ENCODE results near the gene HHAT. TPM values are rescaled to one million over a fixed set of nuclear protein-coding genes. Genes with fewer than 3 reads are reported as not detected.

HHAT gene
- total and polyA plus RNA-seq, 9 of the 15 experiments (the other 6 are each of a cell fraction or from before 2014, with no cell fraction given), result 0.07 to 0.16 (median 0.13) TPM; not detected in 1

DNA sequence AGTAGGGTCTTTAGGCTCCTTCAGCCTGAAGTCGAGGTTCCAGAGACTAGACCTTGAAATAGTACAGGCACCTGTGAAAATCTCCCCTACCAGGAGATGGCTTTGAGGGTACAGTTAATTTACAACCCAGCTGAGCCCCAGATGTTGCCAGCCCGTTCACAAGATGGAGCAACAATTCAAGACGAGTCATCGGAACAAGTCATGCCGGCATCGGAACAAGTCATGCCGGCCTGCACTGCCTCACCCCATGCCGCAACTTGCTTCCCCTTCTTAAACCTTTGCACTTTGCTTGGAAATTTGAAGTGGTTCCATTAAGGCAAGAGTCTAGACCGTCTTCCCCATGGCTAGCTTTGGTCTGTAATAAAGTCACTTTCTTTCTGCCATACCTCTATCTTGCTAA, 16.0 kb downstream of the HHAT start (continued):
- TF ChIP-seq, protein P1, sequence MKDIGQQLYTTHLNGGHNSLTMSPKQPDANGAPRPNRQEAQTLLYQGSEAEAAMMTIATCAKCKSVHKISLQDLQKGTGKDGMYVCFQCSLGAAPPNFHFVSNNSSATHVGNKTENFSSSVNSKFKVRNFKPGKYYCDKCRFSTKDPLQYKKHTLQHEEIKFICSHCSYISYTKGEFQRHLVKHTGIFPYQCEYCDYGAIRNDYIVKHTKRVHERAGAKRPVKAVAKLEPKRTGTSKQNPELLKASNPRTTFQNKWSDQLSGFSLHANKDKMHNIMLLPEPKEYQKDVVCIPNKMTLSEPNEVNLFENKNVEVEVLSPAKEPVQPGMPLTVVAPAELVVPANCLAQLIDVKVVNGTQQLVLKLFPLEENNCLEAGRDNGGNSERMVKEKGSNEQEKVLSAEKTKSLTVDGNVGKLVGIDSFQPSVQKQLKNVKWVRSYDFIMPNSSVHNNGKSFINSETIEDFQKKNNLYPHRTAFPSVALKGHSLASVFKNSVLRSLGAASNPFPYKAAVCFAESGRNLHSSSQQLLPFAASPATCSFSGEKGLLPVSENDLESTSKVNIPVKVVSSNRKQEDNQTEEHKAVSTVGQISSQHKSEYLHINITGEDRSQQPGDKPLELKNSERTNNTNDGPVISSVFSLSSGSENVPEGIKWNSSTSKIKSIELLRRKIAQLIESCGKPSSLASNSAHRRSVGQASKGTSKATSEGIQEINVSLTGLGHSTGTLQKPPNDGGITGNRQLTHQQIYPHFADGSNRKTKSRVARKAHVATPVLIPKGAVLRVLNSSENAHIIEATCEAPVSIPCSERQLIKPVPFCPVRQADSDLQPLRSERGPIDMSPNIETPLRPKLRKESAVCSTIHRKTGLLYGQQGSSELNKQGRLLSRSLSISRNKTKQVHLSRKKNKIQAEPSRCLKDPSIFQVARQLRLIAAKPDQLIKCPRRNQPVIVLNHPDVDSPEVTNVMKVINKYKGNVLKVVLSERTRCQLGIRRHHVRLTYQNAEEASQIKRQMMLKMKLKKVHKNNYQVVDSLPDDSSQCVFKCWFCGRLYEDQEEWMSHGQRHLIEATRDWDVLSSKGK (CRISPR knock-in tag; IDR thresholded peaks at IDR 0.05), result no peak

DNA sequence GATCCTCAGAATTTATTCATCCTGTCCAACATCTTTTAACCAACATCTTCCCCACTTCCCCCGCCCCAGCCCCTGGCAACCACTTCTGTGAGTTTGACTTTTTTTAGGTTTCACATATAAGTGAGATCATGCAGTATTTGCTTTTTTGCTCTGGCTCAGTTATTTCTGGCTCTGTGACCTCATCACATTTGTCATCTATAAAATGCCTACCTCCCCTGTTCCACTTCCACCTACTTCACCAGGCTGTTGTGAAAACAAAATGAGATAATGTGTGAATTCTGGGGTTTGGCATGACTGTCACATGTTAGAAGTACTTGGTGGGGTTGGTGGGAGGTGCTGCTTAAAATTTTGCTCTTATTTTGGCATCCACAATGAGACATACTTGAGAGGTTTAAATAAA, 18.4 kb downstream of the HHAT start:
- ATAC-seq, result no peak
- Histone ChIP-seq H3K4me2 (ENCODE audit: insufficient read depth, low read length) (no peak overlapping the region), H3K79me2 (ENCODE audit: control insufficient read depth, insufficient read depth, low read length) (no peaks in the 10 kb centered on the region), H3K36me3 (ENCODE audit: control insufficient read depth, insufficient read depth, low read length) (no peaks in the 10 kb centered on the region), H3K9me1 (ENCODE audit: control insufficient read depth, insufficient read depth, low read length) (no peaks in the 10 kb centered on the region), H3K4me3 (no peak overlapping the region), H3K4me1 (replicated peaks in 1 of 2; ENCODE audit: control insufficient read depth in 2 of 2, insufficient read depth in 2 of 2, low read length in 2 of 2) (no peaks in the 10 kb centered on the region), H3K27me3 (ENCODE audit: control insufficient read depth in 2 of 2, insufficient read depth in 2 of 2, low read length in 2 of 2) (peaks cover 0 to 4% of the 10 kb centered on the region in 2 experiments; a peak in 2 of 5 replicates), H3K27ac (ENCODE audit: extremely low read depth, low read depth, low read length) (no peak overlapping the region), H2AFZ (ENCODE audit: low read depth, low read length) (no peak overlapping the region), H4K20me1 (replicated peaks; ENCODE audit: control insufficient read depth, insufficient read depth, low read length) (no peaks in the 10 kb centered on the region), H3K9ac (ENCODE audit: insufficient read depth in 1 of 2, low read depth in 2 of 2, low read length in 2 of 2) (no peak overlapping the region), H3K9me3 (replicated peaks; ENCODE audit: control insufficient read depth, insufficient read depth, low read depth, low read length) (no peaks in the 10 kb centered on the region)
- FAIRE-seq, result no peak
- 9% methylated on average over 1 of the region's 1 CpG for WGBS (ENCODE audit: insufficient coverage, low coverage, missing lambda C conversion rate)
- in situ Hi-C loops (cut with MboI), result no loop called here
- ChIA-PET CTCF (ENCODE audit: low intra/inter-chr PET ratio) (no interaction called here), POLR2A (no interaction called here)
- no TSS peak for BruUV-seq (replicated peaks)
- intact Hi-C loops (cut with micrococcal nuclease), result no loop called here
- no peak for DNase-seq (ENCODE audit: extremely low read depth in 1 of 4, low spot score in 3 of 4)
- no peak for TF ChIP-seq BRD9 (IDR thresholded peaks at IDR 0.05; ENCODE audit: low read depth, partially characterized antibody)
- TF ChIP-seq ZNF764 (CRISPR knock-in tag; IDR thresholded peaks at IDR 0.05; ENCODE audit: low read depth), result no peak
- TF ChIP-seq, protein P2, sequence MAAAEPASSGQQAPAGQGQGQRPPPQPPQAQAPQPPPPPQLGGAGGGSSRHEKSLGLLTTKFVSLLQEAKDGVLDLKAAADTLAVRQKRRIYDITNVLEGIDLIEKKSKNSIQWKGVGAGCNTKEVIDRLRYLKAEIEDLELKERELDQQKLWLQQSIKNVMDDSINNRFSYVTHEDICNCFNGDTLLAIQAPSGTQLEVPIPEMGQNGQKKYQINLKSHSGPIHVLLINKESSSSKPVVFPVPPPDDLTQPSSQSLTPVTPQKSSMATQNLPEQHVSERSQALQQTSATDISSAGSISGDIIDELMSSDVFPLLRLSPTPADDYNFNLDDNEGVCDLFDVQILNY (CRISPR knock-in tag; IDR thresholded peaks at IDR 0.05), result no peak
- TF ChIP-seq BDP1 (IDR thresholded peaks at IDR 0.05; ENCODE audit: insufficient read depth, insufficient read length), result no peak
- TF ChIP-seq, protein P3, sequence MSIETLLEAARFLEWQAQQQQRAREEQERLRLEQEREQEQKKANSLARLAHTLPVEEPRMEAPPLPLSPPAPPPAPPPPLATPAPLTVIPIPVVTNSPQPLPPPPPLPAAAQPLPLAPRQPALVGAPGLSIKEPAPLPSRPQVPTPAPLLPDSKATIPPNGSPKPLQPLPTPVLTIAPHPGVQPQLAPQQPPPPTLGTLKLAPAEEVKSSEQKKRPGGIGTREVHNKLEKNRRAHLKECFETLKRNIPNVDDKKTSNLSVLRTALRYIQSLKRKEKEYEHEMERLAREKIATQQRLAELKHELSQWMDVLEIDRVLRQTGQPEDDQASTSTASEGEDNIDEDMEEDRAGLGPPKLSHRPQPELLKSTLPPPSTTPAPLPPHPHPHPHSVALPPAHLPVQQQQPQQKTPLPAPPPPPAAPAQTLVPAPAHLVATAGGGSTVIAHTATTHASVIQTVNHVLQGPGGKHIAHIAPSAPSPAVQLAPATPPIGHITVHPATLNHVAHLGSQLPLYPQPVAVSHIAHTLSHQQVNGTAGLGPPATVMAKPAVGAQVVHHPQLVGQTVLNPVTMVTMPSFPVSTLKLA (conservative IDR thresholded peaks at IDR 0.05), result no peak
- TF ChIP-seq SRSF3 (IDR thresholded peaks at IDR 0.05; ENCODE audit: insufficient read depth, low read length), result no peak
- TF ChIP-seq TCF7 (IDR thresholded peaks at IDR 0.05; ENCODE audit: borderline replicate concordance), result no peak
- no peak for TF ChIP-seq XRCC3 (IDR thresholded peaks at IDR 0.05)
- TF ChIP-seq, protein P4, sequence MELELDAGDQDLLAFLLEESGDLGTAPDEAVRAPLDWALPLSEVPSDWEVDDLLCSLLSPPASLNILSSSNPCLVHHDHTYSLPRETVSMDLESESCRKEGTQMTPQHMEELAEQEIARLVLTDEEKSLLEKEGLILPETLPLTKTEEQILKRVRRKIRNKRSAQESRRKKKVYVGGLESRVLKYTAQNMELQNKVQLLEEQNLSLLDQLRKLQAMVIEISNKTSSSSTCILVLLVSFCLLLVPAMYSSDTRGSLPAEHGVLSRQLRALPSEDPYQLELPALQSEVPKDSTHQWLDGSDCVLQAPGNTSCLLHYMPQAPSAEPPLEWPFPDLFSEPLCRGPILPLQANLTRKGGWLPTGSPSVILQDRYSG (tag; conservative IDR thresholded peaks at IDR 0.05; ENCODE audit: low read depth), result no peak
- TF ChIP-seq ZC3H8 (IDR thresholded peaks at IDR 0.05), result no peak
- TF ChIP-seq, protein P5, sequence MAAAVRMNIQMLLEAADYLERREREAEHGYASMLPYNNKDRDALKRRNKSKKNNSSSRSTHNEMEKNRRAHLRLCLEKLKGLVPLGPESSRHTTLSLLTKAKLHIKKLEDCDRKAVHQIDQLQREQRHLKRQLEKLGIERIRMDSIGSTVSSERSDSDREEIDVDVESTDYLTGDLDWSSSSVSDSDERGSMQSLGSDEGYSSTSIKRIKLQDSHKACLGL (CRISPR knock-in tag; IDR thresholded peaks at IDR 0.05; ENCODE audit: borderline replicate concordance, poor library complexity, severe bottlenecking), result no peak
- TF ChIP-seq SREBF2 (CRISPR knock-in tag; IDR thresholded peaks at IDR 0.05), result no peak
